RWPE1 (cell line): ENCODE results near the gene PCDHB2.

Experiments
- CTCF ChIA-PET: fragments of 350-600 bp; sonication (Branson Sonifier 250); formaldehyde crosslinking; extraction: SDS; loops from one replicate; lab custom pipeline; 2021; lab: Yijun Ruan, JAX
- POLR2A ChIA-PET: fragments of 400-600 bp; formaldehyde crosslinking; extraction: SDS; loops from one replicate; lab custom pipeline; 2020; ENCODE audit warnings: antibody characterized with exemption; ENCODE audit not compliant: low non-redundant PET; lab: Yijun Ruan, JAX
- DNase-seq: peaks from one replicate; pipeline ENCODE4 v3.0.0; 2012; ENCODE audit warnings: low spot score
- H3K27ac ChIP-seq: fragments of 450-650 bp; 2 replicates; pipeline ENCODE4 v1.5.1; 2017
- TF ChIP-seq, protein P1 (sequence below): fragments of 450-650 bp; conservative IDR thresholded peaks from 2 replicates; pipeline ENCODE4 v1.5.1; 2017; ENCODE audit warnings: low read depth, mild to moderate bottlenecking

The PCDHB2 gene

DNA sequence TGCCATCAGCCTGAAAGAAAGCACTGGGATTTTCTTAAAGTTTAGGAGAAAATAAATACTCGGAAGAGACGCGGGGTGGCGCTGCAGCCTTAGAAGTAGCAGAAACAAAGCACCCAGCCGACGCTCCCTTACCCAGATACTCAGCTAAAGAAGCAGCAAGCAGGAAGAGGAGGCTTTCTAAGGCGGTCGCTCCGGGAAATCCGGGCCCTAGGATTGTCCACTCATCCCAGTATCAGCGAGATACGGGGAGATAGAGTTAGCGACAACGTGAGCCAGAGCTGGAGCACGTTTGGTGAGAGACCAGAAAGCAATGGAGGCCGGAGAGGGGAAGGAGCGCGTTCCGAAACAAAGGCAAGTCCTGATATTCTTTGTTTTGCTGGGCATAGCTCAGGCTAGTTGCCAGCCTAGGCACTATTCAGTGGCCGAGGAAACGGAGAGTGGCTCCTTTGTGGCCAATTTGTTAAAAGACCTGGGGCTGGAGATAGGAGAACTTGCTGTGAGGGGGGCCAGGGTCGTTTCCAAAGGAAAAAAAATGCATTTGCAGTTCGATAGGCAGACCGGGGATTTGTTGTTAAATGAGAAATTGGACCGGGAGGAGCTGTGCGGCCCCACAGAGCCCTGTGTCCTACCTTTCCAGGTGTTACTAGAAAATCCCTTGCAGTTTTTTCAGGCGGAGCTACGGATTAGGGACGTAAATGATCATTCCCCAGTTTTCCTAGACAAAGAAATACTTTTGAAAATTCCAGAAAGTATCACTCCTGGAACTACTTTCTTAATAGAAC lies at the start of gene PCDHB2:
Gene PCDHB2, plus strand, starts transcription at position 135 of the 782 bp plus-strand sequence. Its CDS starts 176 bp downstream, at position 311.
- TF ChIP-seq, protein P1, sequence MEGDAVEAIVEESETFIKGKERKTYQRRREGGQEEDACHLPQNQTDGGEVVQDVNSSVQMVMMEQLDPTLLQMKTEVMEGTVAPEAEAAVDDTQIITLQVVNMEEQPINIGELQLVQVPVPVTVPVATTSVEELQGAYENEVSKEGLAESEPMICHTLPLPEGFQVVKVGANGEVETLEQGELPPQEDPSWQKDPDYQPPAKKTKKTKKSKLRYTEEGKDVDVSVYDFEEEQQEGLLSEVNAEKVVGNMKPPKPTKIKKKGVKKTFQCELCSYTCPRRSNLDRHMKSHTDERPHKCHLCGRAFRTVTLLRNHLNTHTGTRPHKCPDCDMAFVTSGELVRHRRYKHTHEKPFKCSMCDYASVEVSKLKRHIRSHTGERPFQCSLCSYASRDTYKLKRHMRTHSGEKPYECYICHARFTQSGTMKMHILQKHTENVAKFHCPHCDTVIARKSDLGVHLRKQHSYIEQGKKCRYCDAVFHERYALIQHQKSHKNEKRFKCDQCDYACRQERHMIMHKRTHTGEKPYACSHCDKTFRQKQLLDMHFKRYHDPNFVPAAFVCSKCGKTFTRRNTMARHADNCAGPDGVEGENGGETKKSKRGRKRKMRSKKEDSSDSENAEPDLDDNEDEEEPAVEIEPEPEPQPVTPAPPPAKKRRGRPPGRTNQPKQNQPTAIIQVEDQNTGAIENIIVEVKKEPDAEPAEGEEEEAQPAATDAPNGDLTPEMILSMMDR = peak; percentile 20; the same call in 1 of the 2 replicates

GRCh38 chr5:141050622-141051520 lies 43.5 kb upstream of the PCDHB2 start, which contains the start of gene PCDHB1:
Gene PCDHB1, plus strand, starts transcription at chr5:141051374. Its CDS starts 97 bp downstream, at chr5:141051471.
- CTCF ChIA-PET = interaction anchor here (0.6 to 2.6 kb wide), 3 partner anchors 11 to 209 kb away, joined by 3 to 12 read pairs (median 4); partner anchors contain the start of gene PCDHA8
- TF ChIP-seq, protein P1 = no peak
- no peak within 1 kb of the TSS for H3K27ac ChIP-seq
- DNase-seq = no peak
- POLR2A ChIA-PET = no interaction called here

More for the DNA sequence above, at the start of gene PCDHB2:
- POLR2A ChIA-PET = no interaction called here
- CTCF ChIA-PET = interaction anchor here (0.6 to 1.1 kb wide), 6 partner anchors 8 to 676 kb away, joined by 3 to 4 read pairs (median 3); no protein-coding TSS in a partner anchor
- peak; percentile 11 for DNase-seq
- no peak within 1 kb of the TSS for H3K27ac ChIP-seq

- TF ChIP-seq, protein P1 = no peak
- POLR2A ChIA-PET = no interaction called here
- no peak for DNase-seq
- CTCF ChIA-PET = interaction anchor here (0.6 to 2.6 kb wide), 2 partner anchors 190 to 210 kb away, joined by 3 to 12 read pairs; partner anchors contain the start of gene PCDHA8
- H3K27ac ChIP-seq = no peak overlapping the region
Measured at GRCh38 chr5:141051521-141051866, 42.9 kb upstream of the PCDHB2 start.

GRCh38 chr5:141077826-141078225 lies 16.6 kb upstream of the PCDHB2 start:
- CTCF ChIA-PET = interaction anchor here (0.5 to 0.7 kb wide), 3 partner anchors 236 to 279 kb away, joined by 3 to 4 read pairs (median 4); partner anchors contain the start of gene PCDHGA1
- TF ChIP-seq, protein P1 = no peak
- H3K27ac ChIP-seq = no peak overlapping the region
- POLR2A ChIA-PET = no interaction called here
- no peak for DNase-seq

DNA sequence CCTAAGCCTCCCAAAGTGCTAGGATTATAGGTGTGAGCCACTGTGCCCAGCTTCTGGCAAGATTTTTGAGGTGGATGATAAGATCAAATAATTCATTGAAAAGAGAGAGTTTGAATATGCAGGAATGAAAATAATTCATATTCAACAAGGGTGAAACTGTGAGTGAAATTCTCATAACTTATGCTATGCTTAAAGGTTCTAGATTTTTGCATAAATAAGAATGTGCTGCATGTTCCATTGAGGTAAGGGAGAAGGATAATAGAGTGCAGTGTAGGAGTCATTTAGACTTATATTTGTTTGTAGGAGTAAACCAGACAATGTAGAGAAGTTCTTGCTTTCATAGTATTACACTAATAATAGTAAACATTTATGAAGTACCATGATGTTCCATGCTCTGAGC lies 12.2 kb upstream of the PCDHB2 start:
- H3K27ac ChIP-seq = no peak overlapping the region
- ChIA-PET POLR2A (interaction anchor here (0.6 kb wide), 1 partner anchor 28 kb away, joined by 5 read pairs; no protein-coding TSS in a partner anchor), CTCF (interaction anchor here (0.6 kb wide), 1 partner anchor 1533 kb away, joined by 5 read pairs; no protein-coding TSS in a partner anchor)
- no peak for DNase-seq
- TF ChIP-seq, protein P1 = no peak
